Measurements from ENCODE around the gene NCAM2.

DNA sequence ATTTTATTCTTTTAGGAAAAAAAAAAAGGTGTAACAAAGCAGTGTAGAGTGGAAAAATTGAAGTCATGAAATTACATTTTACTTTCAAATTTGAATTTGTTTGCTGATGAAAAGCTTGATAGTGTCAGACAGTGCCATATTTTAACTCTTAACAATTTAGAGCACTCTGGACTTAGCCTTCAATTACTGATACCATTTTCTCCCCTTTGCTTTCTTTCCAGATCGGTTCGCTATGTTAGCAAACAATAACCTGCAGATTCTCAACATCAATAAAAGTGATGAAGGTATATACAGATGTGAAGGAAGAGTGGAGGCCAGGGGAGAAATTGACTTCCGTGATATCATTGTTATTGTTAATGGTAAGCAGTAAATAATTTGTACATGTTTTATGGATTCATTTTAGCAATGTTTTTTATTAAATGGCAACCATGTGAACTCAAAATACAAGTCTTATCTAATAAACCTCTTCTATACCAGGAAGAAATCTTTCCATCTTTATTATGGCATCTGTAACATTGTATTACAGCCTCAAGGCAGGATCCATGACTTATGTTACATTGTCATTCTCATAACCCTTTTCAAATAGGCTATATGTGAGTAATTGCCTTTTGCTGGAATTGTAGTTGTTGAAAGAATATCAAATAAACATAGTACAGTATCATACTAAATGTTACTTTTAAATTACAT is 293.8 kb downstream of the NCAM2 start:
- TF ChIP-seq, protein P1, sequence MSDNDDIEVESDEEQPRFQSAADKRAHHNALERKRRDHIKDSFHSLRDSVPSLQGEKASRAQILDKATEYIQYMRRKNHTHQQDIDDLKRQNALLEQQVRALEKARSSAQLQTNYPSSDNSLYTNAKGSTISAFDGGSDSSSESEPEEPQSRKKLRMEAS (IDR thresholded peaks at IDR 0.05), result no peak
- TF ChIP-seq, protein P2, sequence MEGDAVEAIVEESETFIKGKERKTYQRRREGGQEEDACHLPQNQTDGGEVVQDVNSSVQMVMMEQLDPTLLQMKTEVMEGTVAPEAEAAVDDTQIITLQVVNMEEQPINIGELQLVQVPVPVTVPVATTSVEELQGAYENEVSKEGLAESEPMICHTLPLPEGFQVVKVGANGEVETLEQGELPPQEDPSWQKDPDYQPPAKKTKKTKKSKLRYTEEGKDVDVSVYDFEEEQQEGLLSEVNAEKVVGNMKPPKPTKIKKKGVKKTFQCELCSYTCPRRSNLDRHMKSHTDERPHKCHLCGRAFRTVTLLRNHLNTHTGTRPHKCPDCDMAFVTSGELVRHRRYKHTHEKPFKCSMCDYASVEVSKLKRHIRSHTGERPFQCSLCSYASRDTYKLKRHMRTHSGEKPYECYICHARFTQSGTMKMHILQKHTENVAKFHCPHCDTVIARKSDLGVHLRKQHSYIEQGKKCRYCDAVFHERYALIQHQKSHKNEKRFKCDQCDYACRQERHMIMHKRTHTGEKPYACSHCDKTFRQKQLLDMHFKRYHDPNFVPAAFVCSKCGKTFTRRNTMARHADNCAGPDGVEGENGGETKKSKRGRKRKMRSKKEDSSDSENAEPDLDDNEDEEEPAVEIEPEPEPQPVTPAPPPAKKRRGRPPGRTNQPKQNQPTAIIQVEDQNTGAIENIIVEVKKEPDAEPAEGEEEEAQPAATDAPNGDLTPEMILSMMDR (IDR thresholded peaks at IDR 0.05 in 2 of 3, conservative IDR thresholded peaks at IDR 0.05 in 1 of 3; ENCODE audit: borderline replicate concordance in 1 of 3, insufficient read depth in 1 of 3, low read depth in 2 of 3, low read length in 2 of 3), result no peak
- no peak for TF ChIP-seq ATF3 (IDR thresholded peaks at IDR 0.05)
- TF ChIP-seq JUND (IDR thresholded peaks at IDR 0.05), result no peak
- no peak for TF ChIP-seq POLR2A (IDR thresholded peaks at IDR 0.05; ENCODE audit: borderline replicate concordance, extremely low read depth, insufficient read depth, insufficient read length)
- TF ChIP-seq ZFX (IDR thresholded peaks at IDR 0.05), result no peak
- no peak for TF ChIP-seq ZNF274 (IDR thresholded peaks at IDR 0.05; ENCODE audit: low read depth, low read length)

Data from HCT116 (cell line).